Kidney epithelial cell (primary cell): ENCODE measurements around the gene DMRT1. TPM values are rescaled to one million over a fixed set of nuclear protein-coding genes. Genes with fewer than 3 reads are reported as not detected.
A peak's percentile ranks its signal among the peaks of the same experiment; 100 is the strongest.

Experiments used
- DNase-seq: peaks from one replicate; pipeline ENCODE4 v3.0.0-alpha.2; 2010; ENCODE audit warnings: low read depth
- H3K27me3 ChIP-seq: 2 replicates; pipeline ENCODE4 v1.6.0; 2011; ENCODE audit warnings: low read length; ENCODE audit not compliant: control insufficient read depth, insufficient read depth
- H3K36me3 ChIP-seq: 2 replicates; pipeline ENCODE4 v1.5.1; 2011; ENCODE audit warnings: low read length; ENCODE audit not compliant: control insufficient read depth, insufficient read depth
- H3K4me3 ChIP-seq: 2 replicates; pipeline ENCODE4 v1.5.1; 2011; ENCODE audit warnings: low read depth, mild to moderate bottlenecking, control low read depth, low read length
- CTCF ChIP-seq: IDR thresholded peaks from 2 replicates; pipeline ENCODE4 v1.5.1; 2011; ENCODE audit warnings: mild to moderate bottlenecking, moderate library complexity, low read length, control low read depth, inconsistent platforms; ENCODE audit not compliant: insufficient read depth, poor library complexity, severe bottlenecking
- total RNA-seq: library from RNA; depleted of rRNA; stranded (reverse); fragments of >200 nt; gene quantifications from 2 replicates; pipeline ENCODE4 v1.2.3, GENCODE V29; 2015

Gene DMRT1
- total RNA-seq, 1 donor from 2014 or later = 0.08 TPM

DNA sequence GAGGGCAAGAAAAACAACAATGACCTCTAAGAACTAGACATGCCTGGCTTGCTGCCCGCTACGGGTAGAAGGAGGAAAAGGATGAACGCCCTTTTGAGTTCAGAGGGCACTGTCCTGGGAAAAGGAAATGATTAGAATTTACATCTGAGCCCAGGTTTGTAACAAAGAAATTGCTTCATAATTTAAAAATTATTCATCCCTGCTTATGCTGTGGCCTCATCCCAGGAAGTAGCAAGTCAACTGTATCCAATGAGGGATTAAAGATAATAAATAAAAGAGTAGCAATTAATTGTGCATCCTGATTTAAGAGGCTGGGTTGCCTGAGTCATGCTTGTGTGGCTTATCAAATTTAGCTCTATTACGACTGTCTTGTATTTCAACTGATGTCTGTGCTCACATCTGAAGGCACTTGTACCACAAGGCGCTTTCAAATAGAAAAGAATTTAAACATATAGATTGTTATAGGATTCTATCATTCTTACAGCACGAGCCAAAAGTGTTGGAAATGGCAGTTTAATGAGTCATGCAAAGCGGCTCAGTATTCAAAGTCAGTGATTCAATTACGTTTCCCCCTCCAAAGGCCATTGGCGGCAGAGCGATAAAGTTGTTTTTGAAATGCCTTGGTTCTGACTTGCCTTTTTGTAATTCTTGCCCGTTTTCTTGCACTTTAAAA, 40.0 kb upstream of the DMRT1 start:
- no peak overlapping the region for H3K4me3 ChIP-seq
- no peak for TF ChIP-seq CTCF
- peak; percentile 44 for DNase-seq
- no peaks in the 10 kb centered on the region for H3K27me3 ChIP-seq
- H3K36me3 ChIP-seq = no peaks in the 10 kb centered on the region

DNA sequence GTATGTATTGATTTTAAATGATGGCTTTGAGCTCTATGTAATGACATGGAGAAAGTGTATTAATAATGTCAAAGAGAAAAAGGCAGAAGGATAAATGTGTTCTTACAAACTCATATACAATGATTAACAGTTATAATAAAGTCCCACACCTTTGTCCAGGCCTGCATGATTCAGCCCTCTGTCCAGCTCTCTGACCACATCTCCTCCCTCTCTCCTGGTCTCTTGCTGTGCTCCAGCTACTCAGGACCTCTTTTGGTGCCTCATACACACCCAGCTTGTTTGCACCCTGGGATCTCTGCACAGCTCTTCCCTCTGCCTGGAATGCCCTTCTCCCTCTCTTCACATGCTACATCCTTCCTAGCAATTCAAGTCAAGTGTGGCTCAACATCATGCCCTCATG, 37.5 kb upstream of the DMRT1 start:
- H3K4me3 ChIP-seq = no peak overlapping the region
- TF ChIP-seq CTCF = no peak
- no peak for DNase-seq
- H3K27me3 ChIP-seq = no peaks in the 10 kb centered on the region
- H3K36me3 ChIP-seq = no peaks in the 10 kb centered on the region

- Histone ChIP-seq H3K4me3 (no peak overlapping the region), H3K27me3 (no peaks in the 10 kb centered on the region), H3K36me3 (no peaks in the 10 kb centered on the region)
- no peak for TF ChIP-seq CTCF
- no peak for DNase-seq
Observed at GRCh38 chr9:805151-805550, 36.3 kb upstream of the DMRT1 start.

DNA sequence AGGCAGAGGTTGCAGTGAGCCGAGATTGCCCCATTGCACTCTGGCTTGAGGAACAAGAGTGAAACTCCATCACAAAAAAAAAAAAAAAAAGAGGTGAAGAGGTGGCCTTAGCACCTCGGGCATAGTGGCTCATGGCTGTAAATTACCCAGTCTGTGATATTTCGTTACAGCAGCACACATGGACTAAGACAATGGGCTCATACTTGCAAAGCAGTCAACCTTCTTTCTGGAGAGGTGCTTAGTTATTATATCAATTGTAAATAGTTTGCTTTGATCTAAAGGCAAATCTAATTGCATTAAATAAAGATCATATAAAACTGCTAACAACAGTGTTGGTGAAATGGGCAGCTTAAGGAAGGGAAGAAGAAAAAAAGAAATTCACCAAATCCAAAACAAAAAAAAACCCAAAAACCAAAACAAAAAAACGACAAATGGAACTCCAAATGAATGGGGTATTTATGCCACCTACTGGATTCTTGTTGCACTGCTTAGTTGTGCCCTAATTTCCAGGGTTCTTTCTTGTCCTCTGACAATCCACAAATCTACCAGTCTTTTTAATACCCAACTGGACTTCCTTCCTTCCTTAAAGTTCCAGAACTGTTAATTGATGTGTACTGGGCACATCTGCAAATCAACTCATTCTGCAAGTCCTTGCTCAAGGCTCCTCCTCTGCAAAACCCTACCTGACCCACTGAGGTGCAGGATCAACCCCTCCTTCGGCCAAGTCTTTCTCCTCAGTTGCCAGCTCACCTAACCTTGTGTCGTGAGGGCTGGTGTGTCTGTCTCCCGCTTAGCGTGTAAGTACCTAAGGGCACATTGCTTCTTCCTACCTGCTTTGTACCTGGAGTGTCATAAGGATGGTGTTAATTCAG, 35.0 kb upstream of the DMRT1 start:
- Histone ChIP-seq H3K36me3 (no peaks in the 10 kb centered on the region), H3K4me3 (no peak overlapping the region), H3K27me3 (no peaks in the 10 kb centered on the region)
- TF ChIP-seq CTCF = peak; percentile 64
- DNase-seq = no peak

DNA sequence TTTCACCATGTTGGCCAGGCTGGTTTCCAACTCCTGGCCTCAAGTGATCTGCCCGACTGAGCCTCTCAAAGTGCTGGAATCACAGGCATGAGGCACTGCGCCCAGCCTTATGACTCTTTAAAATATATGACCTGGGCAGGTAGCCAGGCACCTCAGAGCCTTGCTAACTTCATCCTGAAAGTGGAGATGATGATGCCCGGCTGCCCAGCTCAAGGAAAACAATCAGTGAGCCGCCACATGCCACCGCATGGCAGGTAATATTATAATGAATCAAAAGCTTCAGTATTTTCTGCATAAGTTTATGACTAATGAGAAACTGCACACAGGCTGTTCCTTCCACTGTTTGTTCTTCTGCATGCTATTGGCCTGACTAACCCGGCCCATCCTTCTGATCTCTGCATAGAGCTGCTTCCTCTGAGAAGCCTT, 30.4 kb upstream of the DMRT1 start:
- Histone ChIP-seq H3K4me3 (no peak overlapping the region), H3K27me3 (no peaks in the 10 kb centered on the region), H3K36me3 (no peaks in the 10 kb centered on the region)
- peak; percentile 21 for DNase-seq
- no peak for TF ChIP-seq CTCF
